Measurements from ENCODE around the gene GALK2. TPM values are rescaled to one million over a fixed set of nuclear protein-coding genes. Genes with fewer than 3 reads are reported as not detected.

GALK2 gene
- total RNA-seq, result 55.4 TPM

GRCh38 chr15:49169880-49170597 is at the start of gene GALK2:
GALK2 (plus strand) TSS chr15:49170247; CDS start chr15:49170323, 76 bp downstream.

GRCh38 chr15:49155110-49155833 is 14.8 kb upstream of the GALK2 start, which contains the start of gene COPS2:
COPS2 (minus strand) TSS chr15:49155599; CDS start chr15:49155578, 21 bp downstream.

Small RNAs within 50 kb of the gene (small RNA-seq; reads per million reads assigned to genes)
- gene MIR4716 (ENCODE audit: low replicate concordance) (not detected), gene RF00019 (ENCODE audit: low replicate concordance) (not detected), gene RN7SL307P (ENCODE audit: low replicate concordance) (not detected)

Other genes starting within 250 kb of the GALK2 start
- 2.0 TPM for gene SHC4, start 206.3 kb upstream of the GALK2 start, total RNA-seq
- 58.8 TPM for gene SECISBP2L, start 123.8 kb upstream of the GALK2 start, total RNA-seq
- gene COPS2, start 14.6 kb upstream of the GALK2 start, total RNA-seq, result 52.3 TPM

Measured in metanephros (tissue), 2 donors.